ENCODE data around the gene LIPC. TPM values are rescaled to one million over a fixed set of nuclear protein-coding genes. Genes with fewer than 3 reads are reported as not detected.

The LIPC gene
- total RNA-seq, 1 donor from 2014 or later: not detected

GRCh38 chr15:58434334-58434875 lies 2.6 kb downstream of the LIPC start:
- no peak overlapping the region for H3K27ac ChIP-seq
- H3K27me3 ChIP-seq: no peaks in the 10 kb centered on the region
- no peaks in the 10 kb centered on the region for H3K9me3 ChIP-seq
- peaks cover 0 to 1% of the 10 kb centered on the region in 2 donors for H3K4me1 ChIP-seq
- H3K4me3 ChIP-seq: no peak overlapping the region
- intact Hi-C loops (cut with DNase I): no loop called here
- DNase-seq (ENCODE audit: low spot score in 2 of 2): no peak
- no peaks in the 10 kb centered on the region for H3K36me3 ChIP-seq
- TF ChIP-seq, protein P1, sequence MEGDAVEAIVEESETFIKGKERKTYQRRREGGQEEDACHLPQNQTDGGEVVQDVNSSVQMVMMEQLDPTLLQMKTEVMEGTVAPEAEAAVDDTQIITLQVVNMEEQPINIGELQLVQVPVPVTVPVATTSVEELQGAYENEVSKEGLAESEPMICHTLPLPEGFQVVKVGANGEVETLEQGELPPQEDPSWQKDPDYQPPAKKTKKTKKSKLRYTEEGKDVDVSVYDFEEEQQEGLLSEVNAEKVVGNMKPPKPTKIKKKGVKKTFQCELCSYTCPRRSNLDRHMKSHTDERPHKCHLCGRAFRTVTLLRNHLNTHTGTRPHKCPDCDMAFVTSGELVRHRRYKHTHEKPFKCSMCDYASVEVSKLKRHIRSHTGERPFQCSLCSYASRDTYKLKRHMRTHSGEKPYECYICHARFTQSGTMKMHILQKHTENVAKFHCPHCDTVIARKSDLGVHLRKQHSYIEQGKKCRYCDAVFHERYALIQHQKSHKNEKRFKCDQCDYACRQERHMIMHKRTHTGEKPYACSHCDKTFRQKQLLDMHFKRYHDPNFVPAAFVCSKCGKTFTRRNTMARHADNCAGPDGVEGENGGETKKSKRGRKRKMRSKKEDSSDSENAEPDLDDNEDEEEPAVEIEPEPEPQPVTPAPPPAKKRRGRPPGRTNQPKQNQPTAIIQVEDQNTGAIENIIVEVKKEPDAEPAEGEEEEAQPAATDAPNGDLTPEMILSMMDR (IDR thresholded peaks at IDR 0.05): no peak

- TF ChIP-seq, protein P1 (IDR thresholded peaks at IDR 0.05): no peak
- intact Hi-C loops (cut with DNase I): no loop called here
- H3K36me3 ChIP-seq: no peaks in the 10 kb centered on the region
- no peaks in the 10 kb centered on the region for H3K9me3 ChIP-seq
- no peak for DNase-seq (ENCODE audit: low spot score in 2 of 2)
- H3K27ac ChIP-seq: no peak overlapping the region
- no peaks in the 10 kb centered on the region for H3K27me3 ChIP-seq
- no peak overlapping the region for H3K4me3 ChIP-seq
- peaks cover 3 to 18% of the 10 kb centered on the region in 2 donors for H3K4me1 ChIP-seq
Measured at GRCh38 chr15:58436552-58436951, 4.8 kb downstream of the LIPC start.

- no peaks in the 10 kb centered on the region for H3K36me3 ChIP-seq
- TF ChIP-seq, protein P1 (IDR thresholded peaks at IDR 0.05): no peak
- no peak for DNase-seq (ENCODE audit: low spot score in 2 of 2)
- no peaks in the 10 kb centered on the region for H3K9me3 ChIP-seq
- H3K4me1 ChIP-seq: peaks cover 6 to 18% of the 10 kb centered on the region in 2 donors
- H3K27me3 ChIP-seq: no peaks in the 10 kb centered on the region
- intact Hi-C loops (cut with DNase I): no loop called here
- no peak overlapping the region for H3K4me3 ChIP-seq
- no peak overlapping the region for H3K27ac ChIP-seq
Measured at GRCh38 chr15:58437531-58438105, 5.8 kb downstream of the LIPC start.

DNA sequence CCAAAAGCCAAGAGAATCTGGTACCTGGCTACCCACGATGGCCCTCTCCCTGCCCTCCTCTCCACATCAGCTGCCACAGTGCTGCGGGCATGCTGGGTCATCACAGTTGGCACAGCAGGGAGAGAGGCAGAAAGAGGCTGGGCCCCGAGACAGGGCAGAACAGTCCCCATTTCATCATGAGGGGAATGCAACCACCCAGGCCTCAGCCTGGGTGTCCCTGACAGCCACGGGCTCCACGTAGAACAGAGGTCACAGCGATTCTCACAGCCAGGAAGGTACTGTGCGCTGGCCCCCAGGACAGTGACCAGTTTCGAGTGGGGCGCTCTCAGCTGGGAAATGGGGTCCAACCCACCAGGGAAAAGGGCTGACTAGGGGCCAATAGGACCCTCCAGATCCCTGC lies 6.3 kb downstream of the LIPC start:
- H3K27ac ChIP-seq: no peak overlapping the region
- DNase-seq (ENCODE audit: low spot score in 2 of 2): no peak
- no peaks in the 10 kb centered on the region for H3K27me3 ChIP-seq
- no peaks in the 10 kb centered on the region for H3K9me3 ChIP-seq
- peaks cover 6 to 18% of the 10 kb centered on the region in 2 donors for H3K4me1 ChIP-seq
- no peaks in the 10 kb centered on the region for H3K36me3 ChIP-seq
- intact Hi-C loops (cut with DNase I): no loop called here
- TF ChIP-seq, protein P1 (IDR thresholded peaks at IDR 0.05): no peak
- no peak overlapping the region for H3K4me3 ChIP-seq

- H3K4me3 ChIP-seq: no peak overlapping the region
- intact Hi-C loops (cut with DNase I): no loop called here
- H3K27ac ChIP-seq: no peak overlapping the region
- H3K4me1 ChIP-seq: peaks cover 6 to 18% of the 10 kb centered on the region in 2 donors
- no peaks in the 10 kb centered on the region for H3K36me3 ChIP-seq
- TF ChIP-seq, protein P1 (IDR thresholded peaks at IDR 0.05): no peak
- no peaks in the 10 kb centered on the region for H3K27me3 ChIP-seq
- no peak for DNase-seq (ENCODE audit: low spot score in 2 of 2)
- H3K9me3 ChIP-seq: no peaks in the 10 kb centered on the region
Measured at GRCh38 chr15:58438956-58439355, 7.2 kb downstream of the LIPC start.

All from ascending aorta (tissue), 2 donors.